ENCODE measurements around the gene CDK12. TPM values are rescaled to one million over a fixed set of nuclear protein-coding genes. Genes with fewer than 3 reads are reported as not detected.

Gene CDK12
- total and polyA plus RNA-seq, 9 of the 15 experiments (the other 6 are each of a cell fraction or from before 2014, with no cell fraction given) = 3.4 to 65.6 (median 36.8) TPM

GRCh38 chr17:39551879-39552278 is 90.6 kb downstream of the CDK12 start:
- no peak for TF ChIP-seq ZNF408 (CRISPR knock-in tag; IDR thresholded peaks at IDR 0.05; ENCODE audit: low read depth)
- no peak for TF ChIP-seq ZBED1 (IDR thresholded peaks at IDR 0.05)
- TF ChIP-seq ZNF318 (IDR thresholded peaks at IDR 0.05; ENCODE audit: borderline replicate concordance in 1 of 2, low read depth in 1 of 2) = no peak
- ChIA-PET POLR2A (interaction anchor here (0.6 to 0.9 kb wide), 4 partner anchors 9 to 92 kb away, joined by 3 to 4 read pairs (median 3); no protein-coding TSS in a partner anchor), CTCF (ENCODE audit: low intra/inter-chr PET ratio) (no interaction called here)
- 17% methylated on average over 1 of the region's 1 CpG for WGBS (ENCODE audit: insufficient coverage, low coverage, missing lambda C conversion rate)
- H3K9me3 ChIP-seq (replicated peaks; ENCODE audit: control insufficient read depth, insufficient read depth, low read depth, low read length) = no peaks in the 10 kb centered on the region
- no peaks in the 10 kb centered on the region for H3K79me2 ChIP-seq (ENCODE audit: control insufficient read depth, insufficient read depth, low read length)
- BruUV-seq (replicated peaks) = no TSS peak
- DNase-seq (ENCODE audit: extremely low read depth in 1 of 4, low spot score in 3 of 4) (no peak), ATAC-seq (no peak), FAIRE-seq (no peak)
- no peak overlapping the region for H3K4me3 ChIP-seq
- H3K9me1 ChIP-seq (ENCODE audit: control insufficient read depth, insufficient read depth, low read length) = peaks cover 3% of the 10 kb centered on the region
- no peak overlapping the region for H3K9ac ChIP-seq (ENCODE audit: insufficient read depth in 1 of 2, low read depth in 2 of 2, low read length in 2 of 2)
- H2AFZ ChIP-seq (ENCODE audit: low read depth, low read length) = no peak overlapping the region
- intact Hi-C loops (cut with micrococcal nuclease) (no loop called here), in situ Hi-C loops (cut with MboI) (no loop called here)
- no peak overlapping the region for H3K4me2 ChIP-seq (ENCODE audit: insufficient read depth, low read length)
- no peaks in the 10 kb centered on the region for H3K4me1 ChIP-seq (replicated peaks in 1 of 2; ENCODE audit: control insufficient read depth in 2 of 2, insufficient read depth in 2 of 2, low read length in 2 of 2)
- H3K27me3 ChIP-seq (ENCODE audit: control insufficient read depth in 2 of 2, insufficient read depth in 2 of 2, low read length in 2 of 2) = no peaks in the 10 kb centered on the region
- no peak overlapping the region for H3K27ac ChIP-seq (ENCODE audit: extremely low read depth, low read depth, low read length)
- peaks cover 34% of the 10 kb centered on the region; the same call in 1 of the 3 replicates for H3K36me3 ChIP-seq (ENCODE audit: control insufficient read depth, insufficient read depth, low read length)
- H4K20me1 ChIP-seq (replicated peaks; ENCODE audit: control insufficient read depth, insufficient read depth, low read length) = no peaks in the 10 kb centered on the region; the same call in 1 of the 2 replicates

All from K562 (cell line).